PC-9 (cell line): ENCODE measurements around the gene CEP85L.

Experiments used
- EZH2 ChIP-seq: fragments of 200-600 bp; sonication (generic); IDR thresholded peaks from 2 replicates; pipeline ENCODE4 v1.8.0; 2017; ENCODE audit warnings: antibody characterized with exemption, low read depth
- TF ChIP-seq, protein P1 (sequence below): fragments of 200-600 bp; sonication (generic); conservative IDR thresholded peaks from 2 replicates; pipeline ENCODE4 v1.6.1; 2017; ENCODE audit warnings: mixed run types, antibody characterized with exemption, mild to moderate bottlenecking, moderate library complexity

DNA sequence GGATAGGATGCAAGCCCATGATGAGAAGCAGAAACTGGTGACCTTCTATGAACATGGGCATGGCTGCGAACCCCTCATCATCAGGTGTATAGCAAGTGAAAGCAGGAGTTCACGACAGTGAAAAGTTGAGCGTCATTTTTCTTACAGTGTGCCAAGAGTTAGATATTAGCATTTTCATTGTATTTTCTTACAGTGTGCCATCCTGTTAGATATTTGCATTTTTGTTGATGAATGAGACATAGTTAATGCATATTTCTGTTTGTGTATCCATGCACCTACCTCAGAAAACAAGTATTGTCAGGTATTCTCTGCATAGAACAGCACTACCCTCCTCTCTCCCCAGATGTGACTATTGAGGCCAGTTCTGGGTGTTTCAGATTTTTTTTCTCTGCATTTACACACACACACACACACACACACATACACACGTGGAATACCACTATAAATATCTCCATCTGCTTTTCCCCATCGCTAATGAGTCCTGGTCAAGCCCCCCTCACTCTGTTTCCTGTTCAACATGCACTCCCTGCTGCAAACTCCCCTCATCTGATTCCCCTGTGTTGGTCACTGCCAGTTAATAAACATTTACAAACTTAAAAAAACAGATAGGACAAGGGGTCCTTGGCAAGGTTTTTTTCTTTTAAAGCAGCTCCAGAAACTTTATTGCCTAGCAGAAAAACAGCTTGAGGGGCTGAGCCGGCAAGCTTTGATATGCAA is 61.6 kb downstream of the CEP85L start:
- TF ChIP-seq, protein P1, sequence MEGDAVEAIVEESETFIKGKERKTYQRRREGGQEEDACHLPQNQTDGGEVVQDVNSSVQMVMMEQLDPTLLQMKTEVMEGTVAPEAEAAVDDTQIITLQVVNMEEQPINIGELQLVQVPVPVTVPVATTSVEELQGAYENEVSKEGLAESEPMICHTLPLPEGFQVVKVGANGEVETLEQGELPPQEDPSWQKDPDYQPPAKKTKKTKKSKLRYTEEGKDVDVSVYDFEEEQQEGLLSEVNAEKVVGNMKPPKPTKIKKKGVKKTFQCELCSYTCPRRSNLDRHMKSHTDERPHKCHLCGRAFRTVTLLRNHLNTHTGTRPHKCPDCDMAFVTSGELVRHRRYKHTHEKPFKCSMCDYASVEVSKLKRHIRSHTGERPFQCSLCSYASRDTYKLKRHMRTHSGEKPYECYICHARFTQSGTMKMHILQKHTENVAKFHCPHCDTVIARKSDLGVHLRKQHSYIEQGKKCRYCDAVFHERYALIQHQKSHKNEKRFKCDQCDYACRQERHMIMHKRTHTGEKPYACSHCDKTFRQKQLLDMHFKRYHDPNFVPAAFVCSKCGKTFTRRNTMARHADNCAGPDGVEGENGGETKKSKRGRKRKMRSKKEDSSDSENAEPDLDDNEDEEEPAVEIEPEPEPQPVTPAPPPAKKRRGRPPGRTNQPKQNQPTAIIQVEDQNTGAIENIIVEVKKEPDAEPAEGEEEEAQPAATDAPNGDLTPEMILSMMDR = no peak
- TF ChIP-seq EZH2 = no peak
